Neural crest cell (in vitro differentiated cells): Measurements from ENCODE around the gene STPG3. TPM values are rescaled to one million over a fixed set of nuclear protein-coding genes. Genes with fewer than 3 reads are reported as not detected.

ENCODE experiments used
- DNase-seq: peaks from one replicate; pipeline ENCODE4 v3.0.0; 2021; ENCODE audit warnings: low read depth, mixed read lengths, low spot score
- H3K27ac Mint-ChIP-seq: one replicate; pipeline ENCODE4 v1.8.0; 2021; ENCODE audit warnings: mild to moderate bottlenecking, mixed read lengths; ENCODE audit not compliant: unreplicated experiment
- H3K27me3 Mint-ChIP-seq: 2 replicates; pipeline ENCODE4 v1.8.0; 2021; ENCODE audit warnings: low read depth, mild to moderate bottlenecking, mixed read lengths
- H3K36me3 Mint-ChIP-seq: 2 replicates; pipeline ENCODE4 v1.8.0; 2021; ENCODE audit warnings: low read depth, mild to moderate bottlenecking, mixed read lengths
- H3K4me1 Mint-ChIP-seq: 2 replicates; pipeline ENCODE4 v1.8.0; 2021; ENCODE audit warnings: mixed read lengths
- H3K4me3 Mint-ChIP-seq: one replicate; pipeline ENCODE4 v1.8.0; 2021; ENCODE audit warnings: mild to moderate bottlenecking, mixed read lengths
- H3K9me3 Mint-ChIP-seq: 2 replicates; pipeline ENCODE4 v1.8.0; 2021; ENCODE audit warnings: mixed read lengths
- total RNA-seq: library from RNA; stranded (reverse); gene quantifications from 2 replicates; pipeline ENCODE4 v1.2.1, GENCODE V29; 2021
- TF ChIP-seq, protein P1 (sequence below): fragments of 200-600 bp; sonication (generic); conservative IDR thresholded peaks from 2 replicates; pipeline ENCODE4 v1.5.0; 2021; ENCODE audit warnings: antibody characterized with exemption, mild to moderate bottlenecking

Gene STPG3
- total RNA-seq, 1 donor from 2014 or later, result 0.26 TPM

- no peak overlapping the region for H3K4me3 Mint-ChIP-seq
- TF ChIP-seq, protein P1, sequence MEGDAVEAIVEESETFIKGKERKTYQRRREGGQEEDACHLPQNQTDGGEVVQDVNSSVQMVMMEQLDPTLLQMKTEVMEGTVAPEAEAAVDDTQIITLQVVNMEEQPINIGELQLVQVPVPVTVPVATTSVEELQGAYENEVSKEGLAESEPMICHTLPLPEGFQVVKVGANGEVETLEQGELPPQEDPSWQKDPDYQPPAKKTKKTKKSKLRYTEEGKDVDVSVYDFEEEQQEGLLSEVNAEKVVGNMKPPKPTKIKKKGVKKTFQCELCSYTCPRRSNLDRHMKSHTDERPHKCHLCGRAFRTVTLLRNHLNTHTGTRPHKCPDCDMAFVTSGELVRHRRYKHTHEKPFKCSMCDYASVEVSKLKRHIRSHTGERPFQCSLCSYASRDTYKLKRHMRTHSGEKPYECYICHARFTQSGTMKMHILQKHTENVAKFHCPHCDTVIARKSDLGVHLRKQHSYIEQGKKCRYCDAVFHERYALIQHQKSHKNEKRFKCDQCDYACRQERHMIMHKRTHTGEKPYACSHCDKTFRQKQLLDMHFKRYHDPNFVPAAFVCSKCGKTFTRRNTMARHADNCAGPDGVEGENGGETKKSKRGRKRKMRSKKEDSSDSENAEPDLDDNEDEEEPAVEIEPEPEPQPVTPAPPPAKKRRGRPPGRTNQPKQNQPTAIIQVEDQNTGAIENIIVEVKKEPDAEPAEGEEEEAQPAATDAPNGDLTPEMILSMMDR, result no peak
- no peaks in the 10 kb centered on the region for H3K36me3 Mint-ChIP-seq
- no peaks in the 10 kb centered on the region for H3K27me3 Mint-ChIP-seq
- no peak for DNase-seq
- H3K4me1 Mint-ChIP-seq, result peaks cover 8% of the 10 kb centered on the region
- peak overlapping the region; percentile 43 for H3K27ac Mint-ChIP-seq
- H3K9me3 Mint-ChIP-seq, result no peaks in the 10 kb centered on the region
These were observed 24.7 kb downstream of the STPG3 start for GRCh38 chr9:137275588-137276472.

DNA sequence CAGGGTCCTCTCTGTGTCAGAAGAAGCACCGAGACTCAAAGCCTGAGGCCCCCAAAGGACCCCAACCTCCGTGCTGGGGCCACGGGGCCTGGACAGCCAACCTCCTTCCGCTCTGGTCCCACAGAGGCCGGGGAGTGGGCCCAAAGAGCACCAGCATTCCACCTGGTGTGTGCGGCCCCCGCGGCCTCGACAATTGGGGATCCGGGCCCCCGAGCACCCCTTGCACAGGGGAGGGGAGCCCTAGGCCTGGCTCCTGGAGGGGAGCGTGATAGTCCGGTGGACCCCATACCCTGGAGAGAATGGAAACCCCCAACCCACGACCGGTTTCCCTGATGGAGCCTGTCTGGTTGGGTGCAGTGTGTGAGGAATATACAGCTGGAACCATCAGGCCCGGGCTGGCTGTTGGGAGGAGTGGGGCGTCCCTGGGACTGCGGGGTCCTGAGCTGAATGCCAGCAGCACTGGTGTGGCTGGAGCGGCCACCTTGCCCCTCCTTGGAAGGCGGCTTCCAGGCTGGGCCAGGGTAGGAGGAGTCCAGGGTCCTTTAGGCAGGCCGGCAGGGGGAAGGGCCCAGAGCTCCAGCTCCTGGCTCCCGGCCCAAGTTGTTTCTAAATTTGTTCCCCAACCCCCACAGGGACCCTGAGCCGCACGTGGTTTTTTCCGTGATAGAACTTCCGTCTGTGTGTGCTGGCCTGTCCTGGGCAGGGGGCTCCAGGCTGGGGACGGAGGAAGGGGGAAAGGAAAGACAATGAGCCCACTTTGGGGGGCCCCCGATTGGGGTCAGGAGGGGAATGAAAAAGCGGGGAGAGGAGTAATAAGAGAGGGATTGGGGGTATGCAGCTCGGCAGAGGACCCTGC is 25.6 kb downstream of the STPG3 start:
- Mint-ChIP-seq H3K36me3 (no peaks in the 10 kb centered on the region), H3K9me3 (no peaks in the 10 kb centered on the region), H3K27me3 (no peaks in the 10 kb centered on the region), H3K4me1 (peaks cover 8% of the 10 kb centered on the region), H3K4me3 (no peak overlapping the region), H3K27ac (no peak overlapping the region)
- TF ChIP-seq, protein P1, result no peak
- no peak for DNase-seq

GRCh38 chr9:137277329-137278041 is 26.4 kb downstream of the STPG3 start, which contains the start of gene TOR4A:
Gene TOR4A, plus strand, starts transcription at chr9:137277726. Its CDS starts 964 bp downstream, at chr9:137278690.
- Mint-ChIP-seq H3K4me3 (peak within 1 kb of the TSS; percentile 65), H3K36me3 (no peaks in the 10 kb centered on the region), H3K9me3 (no peaks in the 10 kb centered on the region), H3K27me3 (peaks cover 6% of the 10 kb centered on the region), H3K4me1 (peaks cover 10% of the 10 kb centered on the region), H3K27ac (no peak within 1 kb of the TSS)
- TF ChIP-seq, protein P1, result no peak
- no peak for DNase-seq

- Mint-ChIP-seq H3K4me1 (peaks cover 13% of the 10 kb centered on the region), H3K36me3 (no peaks in the 10 kb centered on the region), H3K27me3 (peaks cover 10% of the 10 kb centered on the region), H3K27ac (no peak overlapping the region), H3K4me3 (no peak overlapping the region), H3K9me3 (no peaks in the 10 kb centered on the region)
- no peak for DNase-seq
- TF ChIP-seq, protein P1, result no peak
These were observed 27.1 kb downstream of the STPG3 start for GRCh38 chr9:137278061-137278701.
